Measurements from ENCODE around the gene PRUNE2.

Gene PRUNE2

GRCh38 chr9:76592974-76593347 lies 313.0 kb downstream of the PRUNE2 start:
- ChIA-PET CTCF (interaction anchor here (1.4 to 3.1 kb wide), 6 partner anchors 10 to 25 kb away, joined by 3 to 12 read pairs (median 8); no protein-coding TSS in a partner anchor), POLR2A (no interaction called here)
- no peak for TF ChIP-seq CTCF (IDR thresholded peaks at IDR 0.05; ENCODE audit: control extremely low read depth, extremely low read depth, low read depth, missing control alignments)
- no peak for DNase-seq (ENCODE audit: extremely low spot score)

GRCh38 chr9:76592091-76592973 lies 313.6 kb downstream of the PRUNE2 start:
- DNase-seq (ENCODE audit: extremely low spot score) = no peak
- CTCF ChIA-PET = interaction anchor here (1.2 to 3.1 kb wide), 8 partner anchors 9 to 144 kb away, joined by 3 to 12 read pairs (median 7); no protein-coding TSS in a partner anchor
- TF ChIP-seq CTCF (IDR thresholded peaks at IDR 0.05; ENCODE audit: control extremely low read depth, extremely low read depth, low read depth, missing control alignments) = no peak
- POLR2A ChIA-PET = no interaction called here

GRCh38 chr9:76591256-76591950 lies 314.5 kb downstream of the PRUNE2 start:
- no peak for DNase-seq (ENCODE audit: extremely low spot score)
- POLR2A ChIA-PET = no interaction called here
- CTCF ChIA-PET = interaction anchor here (1.2 to 3.1 kb wide), 8 partner anchors 8 to 143 kb away, joined by 4 to 12 read pairs (median 7); no protein-coding TSS in a partner anchor
- TF ChIP-seq CTCF (IDR thresholded peaks at IDR 0.05; ENCODE audit: control extremely low read depth, extremely low read depth, low read depth, missing control alignments) = no peak

- ChIA-PET POLR2A (no interaction called here), CTCF (no interaction called here)
- no peak for DNase-seq (ENCODE audit: extremely low spot score)
- no peak for TF ChIP-seq CTCF (IDR thresholded peaks at IDR 0.05; ENCODE audit: control extremely low read depth, extremely low read depth, low read depth, missing control alignments)
Measured at GRCh38 chr9:76588316-76588715, 317.6 kb downstream of the PRUNE2 start.

GRCh38 chr9:76586390-76587314 lies 319.3 kb downstream of the PRUNE2 start:
- TF ChIP-seq CTCF (IDR thresholded peaks at IDR 0.05; ENCODE audit: control extremely low read depth, extremely low read depth, low read depth, missing control alignments) = no peak
- CTCF ChIA-PET = interaction anchor here (0.8 kb wide), 1 partner anchor 12 kb away, joined by 3 read pairs; no protein-coding TSS in a partner anchor
- POLR2A ChIA-PET = no interaction called here
- DNase-seq (ENCODE audit: extremely low spot score) = no peak

Measured in GM10248 (cell line).